DMS79 treated with DMSO at 0.1 percent for 48 hours (cell line): ENCODE results near the gene WASL.
"Not testable (repeated sequence)": the region's sequence is repeated elsewhere in the genome, so short reads cannot be mapped to it uniquely, and the experiment has no call there.

Experiments used
- DNase-seq: peaks from one replicate; lab custom pipeline; 2025; lab: John Stamatoyannopoulos, UW

The WASL gene

DNA sequence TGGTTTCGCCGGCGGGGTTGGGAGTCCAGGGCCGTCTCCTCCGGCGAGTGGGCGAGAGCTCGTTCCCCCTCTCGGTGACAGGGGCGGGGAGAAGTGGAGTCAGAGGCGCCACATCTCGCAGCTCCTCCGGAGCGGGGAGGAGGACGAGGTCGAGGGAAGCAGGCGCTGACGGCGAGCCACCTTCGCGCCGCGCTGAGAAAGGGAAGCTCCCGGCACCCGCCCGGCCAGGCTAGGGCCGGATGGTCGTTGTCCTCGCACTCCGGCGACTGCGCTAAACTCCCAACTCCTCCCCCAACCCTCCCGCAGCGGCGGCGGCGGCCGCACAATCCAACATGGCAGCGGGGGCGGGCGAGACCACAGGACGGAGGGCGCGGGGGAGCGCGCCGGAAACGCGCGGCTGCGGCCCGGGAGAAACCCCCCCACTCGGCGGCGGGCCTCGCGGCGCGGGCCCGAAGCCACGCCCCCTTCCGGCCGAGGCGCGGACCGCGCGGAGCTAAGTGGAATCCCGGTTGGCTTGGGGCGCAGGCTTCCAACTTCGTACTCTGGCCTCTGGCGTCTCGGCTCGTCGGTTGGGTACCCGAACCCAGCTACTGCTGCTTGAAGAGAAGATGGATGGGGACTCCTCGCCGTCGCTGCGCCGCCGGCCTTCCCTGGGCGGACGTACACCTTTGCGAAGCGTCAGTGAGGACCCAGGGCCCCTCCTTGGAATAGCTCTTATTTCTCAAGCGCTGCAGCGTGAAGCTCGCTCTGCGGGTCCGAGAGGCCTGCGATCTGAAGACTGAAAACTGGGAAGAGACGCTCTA is at the start of gene WASL:
Gene WASL (minus strand): TSS at position 270 of the 803 bp plus-strand sequence. CDS start 269 bp downstream, at position 1.
- peak; percentile 91 for DNase-seq

DNA sequence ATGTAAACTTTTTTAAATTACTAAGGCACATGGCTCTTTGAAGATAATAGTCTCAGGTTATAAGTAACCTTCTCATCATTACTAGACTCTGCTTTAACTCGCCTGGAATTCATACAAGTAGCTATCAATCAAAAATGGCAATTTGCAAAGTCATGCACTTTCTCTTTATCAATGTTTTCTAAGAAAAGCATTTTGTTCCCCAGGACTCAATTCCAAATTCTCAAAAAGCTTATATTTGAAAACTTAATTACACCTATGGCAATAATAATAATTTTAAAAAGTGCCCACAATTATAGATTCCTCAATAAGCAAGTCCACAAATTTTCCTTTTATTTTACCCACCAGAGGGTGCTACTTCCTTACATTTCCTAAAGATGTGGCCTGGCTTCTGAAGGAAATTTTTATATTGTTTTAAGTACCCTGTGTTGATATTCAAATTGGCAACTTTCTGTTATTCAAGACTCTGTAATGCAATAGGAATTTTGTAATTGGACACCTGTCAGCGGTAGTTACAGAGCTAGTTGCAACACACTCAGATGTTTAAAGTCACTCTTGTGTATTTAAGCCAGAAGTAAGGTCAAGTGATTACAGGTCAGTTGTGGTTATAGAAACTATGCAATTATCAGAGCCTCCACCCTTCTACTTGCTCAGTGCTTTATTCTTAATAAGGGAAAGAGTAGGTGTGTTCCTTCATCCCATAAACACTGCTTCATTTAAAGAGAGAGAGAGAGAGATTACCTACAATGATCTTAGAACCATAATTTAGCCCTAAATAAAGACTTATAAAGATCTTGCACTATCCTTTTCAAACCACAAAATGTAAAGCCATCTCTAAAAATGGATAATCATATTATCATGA is 49.1 kb upstream of the WASL start:
- peak; percentile 19 for DNase-seq

DNA sequence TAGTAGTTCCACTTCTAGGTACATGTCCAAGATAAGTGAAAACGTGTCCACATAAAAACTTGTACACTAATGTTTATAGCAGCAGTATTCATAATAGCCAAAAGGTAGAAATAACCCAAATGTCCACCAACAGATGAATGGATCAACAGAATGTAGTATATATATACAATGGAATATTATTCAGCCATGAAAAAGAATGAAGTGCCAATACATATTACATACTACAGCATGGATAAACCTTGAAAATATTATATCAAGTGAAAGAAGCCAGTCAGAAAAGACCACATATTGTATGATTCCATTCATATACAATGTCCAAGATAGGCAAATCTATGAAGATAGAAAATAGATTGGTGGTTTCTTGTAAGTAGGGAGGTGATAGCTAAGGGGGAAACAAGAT is 47.8 kb upstream of the WASL start:
- DNase-seq = no peak

DNA sequence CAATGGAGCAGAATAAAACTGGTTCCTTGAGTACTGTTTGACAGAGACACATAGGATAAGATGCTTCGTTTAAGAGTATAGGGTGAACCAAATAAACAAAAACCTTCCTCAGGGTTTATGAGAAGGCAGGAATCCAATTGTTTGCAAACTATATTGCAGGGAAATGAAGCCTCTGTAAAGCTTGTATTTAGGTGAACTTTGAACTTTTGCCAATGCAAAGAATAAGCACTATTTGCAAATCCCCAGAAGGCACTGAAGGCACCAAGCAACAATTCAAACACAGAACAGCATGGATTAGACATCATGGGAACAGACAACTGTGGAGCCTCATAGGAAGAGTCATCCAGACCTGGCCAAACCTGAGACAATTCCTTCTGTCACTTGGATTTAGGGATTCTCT is 47.1 kb upstream of the WASL start:
- DNase-seq = no peak

DNA sequence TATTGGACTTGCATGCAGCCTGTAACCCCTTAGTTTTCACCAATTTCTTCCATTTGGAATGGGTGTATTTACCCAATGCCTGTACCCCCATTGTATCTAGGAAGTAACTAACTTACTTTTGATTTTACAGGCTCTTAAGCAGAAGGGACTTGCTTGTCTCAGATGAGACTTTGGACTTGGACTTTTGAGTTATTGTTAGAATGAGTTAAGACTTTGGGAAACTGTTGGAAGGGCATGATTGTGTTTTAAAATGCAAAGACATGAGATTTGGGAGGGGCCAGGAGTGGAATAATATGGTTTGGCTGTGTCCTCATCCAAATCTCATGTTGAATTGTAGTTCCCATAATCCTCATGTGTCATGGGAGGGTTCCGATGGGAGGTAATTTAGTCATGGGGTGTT is 46.3 kb upstream of the WASL start:
- DNase-seq = not testable (repeated sequence)

DNA sequence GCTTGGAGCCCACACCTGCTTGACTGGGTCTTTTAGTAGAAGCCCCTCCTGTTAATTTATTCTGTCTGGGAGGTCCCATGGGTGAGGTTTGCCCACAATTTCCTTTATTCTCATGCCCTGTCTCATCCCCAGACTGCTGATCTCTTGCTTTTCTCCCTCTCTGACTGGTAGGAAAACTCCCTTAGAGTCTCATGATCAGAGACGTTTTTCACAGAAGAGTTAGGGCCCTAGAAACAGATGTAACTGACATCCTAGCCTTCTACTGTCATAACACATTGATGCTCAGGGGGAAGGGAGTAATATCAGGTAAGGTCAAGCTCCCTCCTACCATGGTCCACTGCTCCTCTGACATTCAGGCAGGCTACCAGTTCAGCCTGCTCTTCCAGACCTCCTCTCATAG is 43.7 kb upstream of the WASL start:
- DNase-seq = no peak

DNA sequence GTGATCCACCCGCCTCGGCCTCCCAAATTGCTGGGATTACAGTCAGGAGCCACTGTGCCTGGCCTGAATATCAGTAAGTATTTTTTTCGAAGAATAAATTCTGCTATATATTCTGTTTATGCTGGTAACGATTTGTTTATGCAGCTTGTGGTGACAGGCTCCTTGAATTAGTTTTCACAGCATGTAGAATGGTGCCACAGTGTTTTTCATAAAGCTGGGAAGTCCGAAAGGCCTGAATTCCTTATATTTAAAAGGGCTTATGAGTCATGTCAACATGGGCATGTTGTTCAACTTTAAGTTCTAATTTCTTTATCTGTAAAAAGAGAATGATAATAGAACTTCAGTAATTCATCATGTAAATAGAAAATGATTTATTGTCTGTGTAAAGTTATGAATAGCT is 42.2 kb upstream of the WASL start:
- no peak for DNase-seq

DNA sequence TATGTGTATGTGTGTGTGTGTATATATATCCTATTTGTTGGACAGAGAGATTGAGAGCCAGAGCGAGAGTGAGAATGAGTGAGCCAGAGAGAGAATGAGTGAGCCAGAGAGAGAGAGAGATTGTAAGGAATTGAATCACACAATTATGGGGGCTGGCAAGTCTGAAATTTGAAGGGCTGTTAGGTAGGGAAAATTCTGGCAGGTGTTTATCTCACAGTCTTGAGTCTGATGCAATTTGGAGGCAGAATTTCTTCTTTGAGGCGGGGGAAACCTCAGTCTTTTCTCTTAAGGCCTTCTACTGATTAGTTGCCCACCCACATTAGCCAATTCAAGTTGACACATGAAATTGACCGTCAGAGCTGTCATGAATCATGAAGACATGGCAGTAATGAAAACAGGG is 41.0 kb upstream of the WASL start:
- no peak for DNase-seq

DNA sequence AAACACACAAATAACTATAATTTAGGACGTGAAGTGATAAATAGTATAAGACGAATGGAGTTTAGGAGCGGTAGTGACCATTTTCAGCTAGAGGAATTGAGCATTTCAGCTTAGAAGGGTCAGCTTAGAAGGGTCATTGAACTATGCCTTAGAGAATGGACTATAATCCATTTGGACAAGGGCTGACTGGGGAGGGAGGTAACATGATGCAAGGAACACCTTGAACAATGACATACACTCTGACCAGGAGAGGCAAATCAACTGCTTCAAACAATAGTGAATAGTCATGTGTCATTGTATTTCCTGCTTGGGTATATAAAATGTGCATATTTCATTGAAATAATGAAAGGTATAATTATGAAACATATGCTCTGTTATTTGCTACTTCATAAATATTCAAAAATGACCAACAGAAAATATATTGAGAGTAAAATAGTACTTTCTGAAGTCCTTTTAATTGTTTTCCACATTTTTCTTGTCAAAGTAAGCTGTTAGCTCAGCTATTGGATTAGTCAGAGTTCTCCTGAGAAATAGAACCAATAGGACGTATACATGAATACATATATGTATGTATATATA is 40.5 kb upstream of the WASL start:
- no peak for DNase-seq

DNA sequence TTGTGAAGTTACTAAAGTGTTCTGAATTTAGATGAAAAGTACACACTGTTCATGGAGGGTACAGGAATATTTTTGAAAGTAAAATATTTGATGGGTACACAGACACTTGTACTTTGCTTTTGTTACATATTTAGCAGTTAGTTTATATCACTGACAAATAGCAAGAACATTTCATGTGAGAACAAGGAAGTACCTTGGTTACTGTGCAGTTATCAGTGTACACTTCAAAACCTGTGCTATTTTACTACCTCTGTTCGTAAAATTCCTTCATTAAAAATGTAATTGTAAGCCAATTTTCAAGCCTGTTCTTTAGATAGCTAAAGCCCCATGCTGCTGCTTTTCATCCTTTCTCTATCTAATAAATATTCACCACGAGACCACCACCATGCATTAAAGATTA is 39.8 kb upstream of the WASL start:
- DNase-seq = no peak

DNA sequence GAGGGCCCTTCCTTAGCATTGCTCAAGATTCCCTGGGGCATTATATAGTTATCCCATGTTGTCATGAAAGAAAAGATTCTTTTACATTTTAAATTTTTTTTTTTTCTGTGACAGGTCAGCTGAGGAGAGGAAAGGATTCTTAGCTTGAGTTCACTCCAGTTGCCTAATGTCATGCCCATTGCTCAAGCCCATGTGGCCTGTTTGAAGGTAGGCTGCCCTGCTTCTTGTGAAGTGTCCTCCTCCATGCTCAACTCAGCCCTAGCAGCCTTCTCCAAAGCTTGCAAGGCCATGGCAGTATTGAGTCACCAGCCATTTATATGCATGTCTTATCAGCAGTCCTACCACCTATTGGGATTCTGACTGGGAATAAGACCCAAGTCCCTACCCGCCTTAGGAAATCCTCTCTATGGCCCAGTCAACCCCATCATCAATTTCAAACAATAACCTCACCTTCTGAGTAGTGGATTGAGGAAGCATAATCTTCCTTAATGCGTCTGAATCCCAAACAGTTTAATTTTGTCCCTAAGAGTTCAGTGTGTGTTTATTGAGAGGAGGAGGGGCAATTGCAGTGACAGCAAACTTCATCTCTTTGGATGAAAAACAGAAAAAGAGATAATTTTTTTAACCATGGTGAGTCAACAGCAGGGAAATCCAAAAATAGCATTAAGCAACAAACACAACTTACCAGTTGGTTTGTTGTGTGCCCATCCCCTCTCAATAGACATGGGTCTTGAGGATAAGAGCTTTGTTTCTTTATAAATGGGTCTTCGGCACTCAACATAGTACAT is 38.6 kb upstream of the WASL start:
- no peak for DNase-seq

DNA sequence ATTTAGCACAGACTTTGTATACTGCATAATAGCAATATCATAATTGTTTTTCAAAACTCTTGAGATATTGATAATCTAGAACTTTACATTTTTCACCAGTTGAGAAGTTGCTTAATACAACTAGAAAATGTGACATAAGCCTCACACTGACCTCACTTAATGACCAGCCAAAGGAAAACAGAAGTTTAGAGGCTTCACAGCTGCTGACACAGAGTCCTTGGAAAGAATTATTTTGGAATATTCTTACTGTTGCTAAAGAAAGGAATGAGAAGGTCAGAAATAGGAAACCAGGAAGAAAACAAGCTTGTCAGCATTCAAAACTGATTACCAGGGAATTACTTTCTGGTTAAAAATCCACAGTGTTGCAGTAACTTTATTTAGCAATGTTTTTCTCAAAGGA is 35.5 kb upstream of the WASL start:
- no peak for DNase-seq

DNA sequence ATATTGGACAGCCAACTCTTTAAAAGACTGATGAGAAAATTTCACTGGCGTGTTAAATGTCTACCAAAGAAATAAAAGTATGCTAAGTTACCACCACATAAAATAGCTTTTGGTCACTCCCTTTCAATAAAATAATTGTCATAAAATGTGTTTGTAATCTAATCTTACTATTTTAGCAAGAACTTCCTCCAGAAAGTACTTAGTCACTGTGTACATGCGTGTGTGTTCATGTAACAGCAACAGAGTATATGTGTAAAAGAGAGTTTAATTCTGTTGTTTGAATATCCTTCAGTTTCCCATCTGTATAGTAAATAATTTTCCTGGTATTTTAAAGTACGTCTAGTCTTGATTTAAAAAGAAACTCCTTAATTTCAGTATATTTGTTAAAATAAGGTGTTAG is 35.0 kb upstream of the WASL start:
- no peak for DNase-seq

DNA sequence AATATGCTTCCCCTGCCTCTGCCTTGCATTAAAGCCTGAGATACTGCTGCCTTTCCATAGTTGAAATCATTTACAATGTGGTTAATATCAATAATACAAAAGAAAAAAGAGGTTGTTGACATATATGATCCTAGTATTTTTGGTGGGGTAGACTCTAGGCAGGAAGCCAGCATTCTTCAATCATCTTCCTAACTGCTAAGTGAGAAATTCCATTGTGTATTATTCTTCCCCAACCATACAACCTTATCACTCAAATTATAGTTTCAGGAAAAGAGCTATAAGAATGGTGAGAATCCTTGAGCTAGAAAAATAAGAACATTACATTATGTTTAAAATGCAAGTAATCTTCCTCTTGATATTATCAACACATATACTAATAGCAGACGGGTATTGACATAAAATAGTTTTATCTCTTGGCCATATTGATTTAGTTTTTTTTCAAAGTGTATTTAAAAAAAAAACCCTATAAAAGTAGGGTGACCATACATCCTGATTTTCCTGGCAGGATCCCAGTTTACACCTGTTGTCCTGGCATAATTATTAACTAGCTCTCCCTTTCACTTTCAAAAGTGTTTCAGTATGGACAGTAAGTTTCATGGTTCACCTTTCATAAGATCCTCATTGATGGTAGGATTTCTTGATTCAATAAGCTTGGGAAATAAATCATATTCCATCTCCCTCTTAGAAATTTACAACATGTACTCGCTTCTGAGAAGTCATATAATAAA is 33.4 kb upstream of the WASL start:
- DNase-seq = no peak

DNA sequence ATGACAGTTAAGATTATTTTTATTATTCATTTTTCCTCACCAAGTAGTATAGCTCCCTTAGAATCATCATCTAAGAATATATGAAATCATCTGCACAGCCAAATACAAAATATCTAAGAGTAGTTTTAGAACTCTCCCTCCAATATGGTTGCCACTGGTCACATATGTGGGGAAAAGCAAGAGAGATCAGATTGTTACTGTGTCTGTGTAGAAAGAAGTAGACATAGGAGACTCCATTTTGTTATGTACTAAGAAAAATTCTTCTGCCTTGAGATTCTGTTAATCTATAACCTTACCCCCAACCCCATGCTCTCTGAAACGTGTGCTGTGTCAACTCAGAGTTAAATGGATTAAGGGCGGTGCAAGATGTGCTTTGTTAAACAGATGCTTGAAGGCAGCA is 31.7 kb upstream of the WASL start:
- DNase-seq = not testable (repeated sequence)

DNA sequence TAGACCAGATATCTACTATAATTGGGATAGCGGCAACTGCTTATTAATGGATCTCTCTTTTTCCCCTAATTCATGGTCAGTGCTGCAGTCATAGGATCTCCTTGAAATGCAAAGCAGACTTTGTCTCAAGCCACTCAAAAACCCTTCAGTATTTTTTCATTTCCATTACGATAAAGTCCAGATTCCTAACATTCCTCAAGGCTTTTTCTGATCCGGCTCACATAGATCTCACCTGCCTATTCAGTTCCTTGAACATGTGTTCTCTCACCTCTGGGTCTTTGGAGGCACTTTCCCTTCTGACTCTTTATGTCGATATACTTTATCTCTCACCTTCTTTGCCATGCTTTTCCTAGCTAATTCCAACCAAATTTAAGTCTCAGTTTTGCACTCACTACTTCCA is 25.7 kb upstream of the WASL start:
- DNase-seq = no peak

DNA sequence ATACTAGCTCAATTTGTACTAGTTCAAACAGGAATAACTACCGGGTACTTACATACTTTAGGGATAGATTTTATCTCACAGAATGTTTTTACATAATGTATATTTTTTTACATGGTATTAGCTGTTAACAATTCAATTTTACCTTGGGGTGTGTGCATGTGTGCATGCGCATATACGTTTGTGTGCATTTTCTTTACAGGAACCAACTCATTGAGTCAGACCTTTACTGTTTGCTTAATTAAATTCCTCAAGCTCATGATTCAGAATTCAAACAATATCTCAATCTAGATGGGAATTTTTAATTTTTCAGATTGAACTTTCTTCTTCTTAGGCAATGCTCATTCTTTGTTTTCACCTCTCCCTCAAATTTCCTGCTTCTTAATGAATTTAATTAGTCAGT is 24.7 kb upstream of the WASL start:
- DNase-seq = no peak

DNA sequence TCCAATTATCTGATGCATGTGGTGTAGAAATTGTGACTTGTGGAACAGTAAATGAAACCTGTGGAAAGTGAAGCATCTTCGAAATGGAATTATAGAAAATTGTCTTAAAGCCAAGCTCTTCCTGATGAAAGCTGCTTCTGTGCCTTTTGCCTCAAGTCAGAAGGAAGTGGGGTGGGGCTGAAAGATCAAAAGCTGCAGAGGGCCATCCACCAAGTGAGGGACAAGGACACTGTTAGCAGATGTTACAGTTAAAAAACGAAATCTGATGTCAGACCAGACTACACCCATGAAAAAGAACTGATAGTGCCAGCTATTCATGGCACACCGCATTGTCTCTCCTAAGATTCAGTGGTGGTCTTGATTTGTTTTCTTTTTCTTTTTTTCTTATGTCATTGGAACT is 23.8 kb upstream of the WASL start:
- DNase-seq = no peak

DNA sequence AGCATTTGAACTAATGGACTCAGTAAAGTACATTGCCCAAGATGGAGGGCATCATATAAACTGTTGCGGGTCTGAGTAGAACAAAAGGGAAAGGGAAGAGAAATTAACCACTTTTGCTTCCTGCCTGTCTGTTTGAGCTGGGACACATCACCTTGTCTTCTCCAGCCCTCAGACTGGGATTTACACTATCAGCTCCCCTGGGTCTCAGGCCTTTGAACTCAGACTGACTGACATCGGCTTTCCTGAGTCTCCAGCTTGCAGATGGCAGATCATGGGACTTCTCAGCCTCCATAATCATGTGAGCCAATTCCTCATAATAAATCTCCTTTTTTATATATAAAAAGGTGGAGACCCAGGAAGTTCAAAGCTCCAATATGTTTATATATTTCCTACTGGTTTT is 23.0 kb upstream of the WASL start:
- no peak for DNase-seq

DNA sequence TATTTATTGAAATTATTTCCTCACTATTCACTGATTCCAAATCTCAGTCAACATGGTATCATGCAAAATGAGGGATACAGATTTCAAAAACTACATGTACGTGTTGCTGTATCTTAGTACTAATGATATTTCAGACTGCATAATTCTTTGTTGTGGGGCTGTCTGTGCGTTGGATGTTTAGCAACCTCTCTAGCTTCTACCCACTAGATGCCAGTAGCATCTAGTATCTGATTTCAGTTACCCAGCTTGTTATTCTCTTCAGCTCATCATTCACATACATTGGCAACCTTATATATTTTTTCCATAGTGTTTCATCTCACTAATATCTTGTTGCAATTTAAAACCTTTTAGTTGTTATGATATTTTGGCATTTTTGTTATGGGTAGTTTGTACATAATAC is 22.5 kb upstream of the WASL start:
- DNase-seq = no peak

DNA sequence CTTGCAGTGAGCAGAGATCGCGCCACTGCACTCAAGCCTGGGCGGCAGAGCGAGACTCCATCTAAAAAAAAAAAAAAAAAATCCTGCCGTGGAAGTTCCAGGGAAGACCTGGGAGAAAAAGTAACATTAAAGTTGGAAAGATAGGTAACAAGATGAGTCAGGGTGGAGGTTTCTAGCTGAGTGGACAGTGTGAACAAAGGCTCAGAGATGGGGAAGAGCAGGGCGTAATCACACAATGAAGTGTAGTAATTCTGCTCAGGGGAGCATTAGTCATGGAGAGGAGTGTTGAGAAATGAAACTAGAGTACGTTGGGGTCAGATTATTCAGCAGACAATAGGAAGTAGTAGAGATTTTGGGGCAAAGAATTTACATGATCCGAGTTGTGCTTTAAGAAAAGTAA is 21.6 kb upstream of the WASL start:
- DNase-seq = no peak

DNA sequence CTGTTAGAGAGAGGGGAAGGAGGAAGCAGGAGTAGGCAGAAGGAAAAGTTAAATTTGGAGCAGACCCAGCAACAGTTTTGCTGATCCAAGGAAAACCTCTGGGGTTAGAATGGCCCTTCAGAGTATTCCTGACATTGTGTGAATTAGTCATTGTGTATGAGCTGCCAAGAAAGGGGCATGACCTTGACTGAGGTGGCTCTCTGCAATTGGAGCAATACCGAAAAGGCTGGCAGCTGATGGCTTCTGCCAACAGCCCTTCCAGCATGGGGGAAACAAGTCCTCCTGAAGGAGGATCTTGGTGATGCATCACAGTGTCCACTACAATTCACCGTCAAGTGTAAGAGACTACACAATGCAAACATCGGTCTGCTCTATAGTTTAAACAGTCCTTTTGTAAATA is 20.6 kb upstream of the WASL start:
- no peak for DNase-seq
